ENCODE measurements around the gene HMGCL. TPM values are rescaled to one million over a fixed set of nuclear protein-coding genes. Genes with fewer than 3 reads are reported as not detected.
A peak's percentile ranks its signal among the peaks of the same experiment; 100 is the strongest.

HMGCL gene
- total RNA-seq, 1 experiment from 2014 or later, result 19.4 TPM

GRCh38 chr1:23793861-23794731, 31.1 kb downstream of the HMGCL start:
- H3K36me3 Mint-ChIP-seq (ENCODE audit: insufficient read depth, unreplicated experiment), result peaks cover 63% of the 10 kb centered on the region
- H3K4me3 Mint-ChIP-seq (ENCODE audit: unreplicated experiment), result no peak overlapping the region

GRCh38 chr1:23793018-23793781, 32.0 kb downstream of the HMGCL start:
- H3K4me1 ChIP-seq, result peaks cover 9% of the 10 kb centered on the region
- no peak overlapping the region for H3K4me3 ChIP-seq (ENCODE audit: low read depth, low read length)
- Mint-ChIP-seq H3K27ac (ENCODE audit: unreplicated experiment) (no peak overlapping the region), H3K4me3 (ENCODE audit: unreplicated experiment) (peak overlapping the region; percentile 52), H3K36me3 (ENCODE audit: insufficient read depth, unreplicated experiment) (peaks cover 68% of the 10 kb centered on the region), H3K9me3 (ENCODE audit: unreplicated experiment) (no peaks in the 10 kb centered on the region), H3K27me3 (ENCODE audit: insufficient read depth, unreplicated experiment) (no peaks in the 10 kb centered on the region), H3K4me1 (ENCODE audit: low read depth, unreplicated experiment) (no peaks in the 10 kb centered on the region)
- no peak for DNase-seq
- POLR2A ChIA-PET, result no interaction called here
- TF ChIP-seq CTCF (IDR thresholded peaks at IDR 0.05; ENCODE audit: insufficient read depth in 1 of 2, low read depth in 1 of 2, low read length in 1 of 2, severe bottlenecking in 1 of 2, unreplicated experiment in 1 of 2), result no peak
- H3K36me3 ChIP-seq (ENCODE audit: control insufficient read depth, insufficient read depth, low read length), result no peaks in the 10 kb centered on the region; the same call in 1 of the 2 replicates
- H3K27me3 ChIP-seq (replicated peaks; ENCODE audit: control insufficient read depth, insufficient read depth, low read length), result no peaks in the 10 kb centered on the region
- CTCF ChIA-PET, result interaction anchor here (0.7 kb wide), 1 partner anchor 361 kb away, joined by 4 read pairs; no protein-coding TSS in a partner anchor
- intact Hi-C loops (cut with micrococcal nuclease; ENCODE audit: unreplicated experiment), result no loop called here
- no peaks in the 10 kb centered on the region for H3K9me3 ChIP-seq
- no TSS peak for BruUV-seq (replicated peaks)

More at GRCh38 chr1:23793861-23794731, 31.1 kb downstream of the HMGCL start:
- CTCF ChIA-PET, result interaction anchor here (0.7 kb wide), 1 partner anchor 361 kb away, joined by 4 read pairs; no protein-coding TSS in a partner anchor
- Mint-ChIP-seq H3K27ac (ENCODE audit: unreplicated experiment) (peak overlapping the region; percentile 59), H3K9me3 (ENCODE audit: unreplicated experiment) (no peaks in the 10 kb centered on the region), H3K4me1 (ENCODE audit: low read depth, unreplicated experiment) (no peaks in the 10 kb centered on the region), H3K27me3 (ENCODE audit: insufficient read depth, unreplicated experiment) (no peaks in the 10 kb centered on the region)
- no peak for TF ChIP-seq CTCF (IDR thresholded peaks at IDR 0.05; ENCODE audit: insufficient read depth in 1 of 2, low read depth in 1 of 2, low read length in 1 of 2, severe bottlenecking in 1 of 2, unreplicated experiment in 1 of 2)
- H3K36me3 ChIP-seq (ENCODE audit: control insufficient read depth, insufficient read depth, low read length), result no peaks in the 10 kb centered on the region; the same call in none of the 2 replicates
- no peaks in the 10 kb centered on the region for H3K27me3 ChIP-seq (replicated peaks; ENCODE audit: control insufficient read depth, insufficient read depth, low read length)
- POLR2A ChIA-PET, result no interaction called here
- intact Hi-C loops (cut with micrococcal nuclease; ENCODE audit: unreplicated experiment), result no loop called here
- BruUV-seq (replicated peaks), result no TSS peak
- H3K9me3 ChIP-seq, result no peaks in the 10 kb centered on the region
- no peak overlapping the region for H3K4me3 ChIP-seq (ENCODE audit: low read depth, low read length)
- H3K4me1 ChIP-seq, result peaks cover 12% of the 10 kb centered on the region
- DNase-seq, result no peak
